Hepatocyte (in vitro differentiated cells): ENCODE results near the gene ARHGAP22. TPM values are rescaled to one million over a fixed set of nuclear protein-coding genes. Genes with fewer than 3 reads are reported as not detected.

Experiments
- DNase-seq: peaks from one replicate; pipeline ENCODE4 v3.0.0-alpha.2; 2016; ENCODE audit warnings: low spot score
- H2AFZ ChIP-seq: fragments of 200-600 bp; sonication (generic); 2 replicates; pipeline ENCODE4 v1.6.0; 2016; ENCODE audit warnings: antibody characterized with exemption, mild to moderate bottlenecking
- H3K27ac ChIP-seq: fragments of 200-600 bp; sonication (generic); 2 replicates; pipeline ENCODE4 v1.5.1; 2016; ENCODE audit warnings: mild to moderate bottlenecking
- H3K27me3 ChIP-seq: fragments of 200-600 bp; sonication (generic); 2 replicates; pipeline ENCODE4 v1.6.1; 2016
- H3K36me3 ChIP-seq: fragments of 200-600 bp; sonication (generic); replicated peaks from 2 replicates; pipeline ENCODE4 v1.5.1; 2016; ENCODE audit warnings: low read depth; ENCODE audit not compliant: insufficient read depth
- H3K4me1 ChIP-seq: fragments of 200-600 bp; sonication (generic); 2 replicates; pipeline ENCODE4 v1.5.1; 2016; ENCODE audit warnings: mild to moderate bottlenecking, moderate library complexity; ENCODE audit not compliant: insufficient read depth
- H3K4me2 ChIP-seq: fragments of 200-600 bp; sonication (generic); 2 replicates; pipeline ENCODE4 v1.6.0; 2016
- H3K4me3 ChIP-seq: fragments of 200-600 bp; sonication (generic); 2 replicates; pipeline ENCODE4 v1.5.1; 2016; ENCODE audit warnings: mild to moderate bottlenecking
- H3K79me2 ChIP-seq: fragments of 200-600 bp; sonication (generic); 2 replicates; pipeline ENCODE4 v1.6.0; 2017; ENCODE audit warnings: mild to moderate bottlenecking
- H3K9me2 ChIP-seq: fragments of 200-600 bp; sonication (generic); replicated peaks from 2 replicates; pipeline ENCODE4 v1.6.0; 2017; ENCODE audit warnings: mild to moderate bottlenecking; ENCODE audit not compliant: insufficient read depth
- H3K9me3 ChIP-seq: fragments of 200-600 bp; sonication (generic); 2 replicates; pipeline ENCODE4 v1.5.1; 2016; ENCODE audit warnings: low read depth, mild to moderate bottlenecking
- H4K20me1 ChIP-seq: fragments of 200-600 bp; sonication (generic); 2 replicates; pipeline ENCODE4 v1.6.0; 2016; ENCODE audit warnings: mild to moderate bottlenecking; ENCODE audit not compliant: insufficient read depth, poor library complexity, severe bottlenecking
- CTCF ChIP-seq: fragments of 200-600 bp; sonication (generic); IDR thresholded peaks from 2 replicates; pipeline ENCODE4 v1.5.1; 2016; ENCODE audit warnings: antibody characterized with exemption, mild to moderate bottlenecking; ENCODE audit not compliant: poor library complexity
- EZH2 ChIP-seq: fragments of 200-600 bp; sonication (generic); IDR thresholded peaks from 2 replicates; pipeline ENCODE4 v1.6.1; 2016; ENCODE audit warnings: antibody characterized with exemption, mild to moderate bottlenecking, borderline replicate concordance
- EZH2phosphoT487 ChIP-seq: fragments of 200-600 bp; sonication (generic); IDR thresholded peaks from one replicate; pipeline ENCODE4 v1.6.1; 2018; ENCODE audit warnings: antibody characterized with exemption, mild to moderate bottlenecking, low read depth, moderate library complexity; ENCODE audit not compliant: unreplicated experiment, severe bottlenecking
- WGBS: methylation state at CpG from one replicate; pipeline ENCODE4 v1.1.6; 2016; ENCODE audit warnings: low lambda C conversion rate; ENCODE audit errors: missing lambda C conversion rate; 5-methylcytosine and 5-hydroxymethylcytosine counted together
- polyA plus RNA-seq: library from polyadenylated mRNA; unstranded; fragments of >200 nt; fragmentation: Nextera tagmentation; extraction: Ambion mirVana; gene quantifications from 2 replicates; pipeline ENCODE4 v1.2.1, GENCODE V29; 2016
- total RNA-seq: library from RNA; depleted of rRNA; stranded (reverse); fragments of >200 nt; gene quantifications from 2 replicates; pipeline ENCODE4 v1.2.3, GENCODE V29; 2014

Gene ARHGAP22
- total and polyA plus RNA-seq, 2 experiments from 2014 or later: 1.7 to 1.8 TPM

GRCh38 chr10:48568131-48568530, 36.7 kb downstream of the ARHGAP22 start:
- H3K27me3 ChIP-seq: no peaks in the 10 kb centered on the region
- DNase-seq: no peak
- H3K9me3 ChIP-seq: no peaks in the 10 kb centered on the region
- TF ChIP-seq EZH2 (no peak), EZH2phosphoT487 (no peak), CTCF (no peak)
- H3K4me1 ChIP-seq: no peaks in the 10 kb centered on the region
- WGBS: 90% methylated on average over 4 of the region's 4 CpGs
- no peaks in the 10 kb centered on the region for H3K36me3 ChIP-seq
- H3K4me3 ChIP-seq: no peak overlapping the region
- no peak overlapping the region for H3K27ac ChIP-seq
- H3K79me2 ChIP-seq: no peaks in the 10 kb centered on the region
- H3K9me2 ChIP-seq: no peaks in the 10 kb centered on the region
- H4K20me1 ChIP-seq: no peaks in the 10 kb centered on the region
- H2AFZ ChIP-seq: no peak overlapping the region
- no peak overlapping the region for H3K4me2 ChIP-seq

GRCh38 chr10:48567346-48567745, 37.5 kb downstream of the ARHGAP22 start:
- H3K4me2 ChIP-seq: no peak overlapping the region
- no peaks in the 10 kb centered on the region for H4K20me1 ChIP-seq
- no peaks in the 10 kb centered on the region for H3K27me3 ChIP-seq
- no peaks in the 10 kb centered on the region for H3K9me2 ChIP-seq
- no peaks in the 10 kb centered on the region for H3K9me3 ChIP-seq
- TF ChIP-seq EZH2phosphoT487 (no peak), CTCF (no peak), EZH2 (no peak)
- no peaks in the 10 kb centered on the region for H3K4me1 ChIP-seq
- no peaks in the 10 kb centered on the region for H3K36me3 ChIP-seq
- H3K27ac ChIP-seq: no peak overlapping the region
- no peaks in the 10 kb centered on the region for H3K79me2 ChIP-seq
- WGBS: 91% methylated on average over 3 of the region's 3 CpGs
- H3K4me3 ChIP-seq: no peak overlapping the region
- no peak overlapping the region for H2AFZ ChIP-seq
- DNase-seq: no peak

- H3K79me2 ChIP-seq: no peaks in the 10 kb centered on the region
- no peaks in the 10 kb centered on the region for H3K36me3 ChIP-seq
- H3K9me3 ChIP-seq: no peaks in the 10 kb centered on the region
- H4K20me1 ChIP-seq: no peaks in the 10 kb centered on the region
- no peaks in the 10 kb centered on the region for H3K4me1 ChIP-seq
- DNase-seq: no peak
- no peaks in the 10 kb centered on the region for H3K9me2 ChIP-seq
- no peaks in the 10 kb centered on the region for H3K27me3 ChIP-seq
- WGBS: 48% methylated on average over 9 of the region's 9 CpGs
- H2AFZ ChIP-seq: no peak overlapping the region
- H3K27ac ChIP-seq: no peak overlapping the region
- TF ChIP-seq CTCF: no peak
- no peak for TF ChIP-seq EZH2phosphoT487
- TF ChIP-seq EZH2: no peak
- H3K4me3 ChIP-seq: no peak overlapping the region
- no peak overlapping the region for H3K4me2 ChIP-seq
These were observed 40.3 kb downstream of the ARHGAP22 start for GRCh38 chr10:48564466-48565160.
